Right renal pelvis (tissue), 4 donors: ENCODE results near the gene PRR36. TPM values are rescaled to one million over a fixed set of nuclear protein-coding genes. Genes with fewer than 3 reads are reported as not detected.
"Not testable (repeated sequence)": the region's sequence is repeated elsewhere in the genome, so short reads cannot be mapped to it uniquely, and the experiment has no call there.

Source experiments
- DNase-seq, 4 donors: peaks; one replicate each; pipeline ENCODE4 v3.0.0-alpha.2; 2013; ENCODE audit warnings: low read depth in 4 of 4, low spot score in 3 of 4, missing footprints in 1 of 4
- polyA plus RNA-seq, 4 donors: library from polyadenylated mRNA; unstranded; fragments of 120-200 nt; gene quantifications; one replicate each; pipeline ENCODE4 v1.2.1, GENCODE V29; 2013; ENCODE audit not compliant: insufficient read length in 4 of 4

PRR36 gene
- polyA plus RNA-seq, result 1 to 10 TPM; 5.6 to 9.4 (median 7.6) TPM

GRCh38 chr19:7874076-7874896 is at the start of gene PRR36:
TSS of gene PRR36 (minus strand) at chr19:7874390. CDS start at chr19:7873689, 701 bp downstream.
- DNase-seq, result no peak

GRCh38 chr19:7923295-7924191 is 49.4 kb upstream of the PRR36 start:
- DNase-seq, result no peak

DNA sequence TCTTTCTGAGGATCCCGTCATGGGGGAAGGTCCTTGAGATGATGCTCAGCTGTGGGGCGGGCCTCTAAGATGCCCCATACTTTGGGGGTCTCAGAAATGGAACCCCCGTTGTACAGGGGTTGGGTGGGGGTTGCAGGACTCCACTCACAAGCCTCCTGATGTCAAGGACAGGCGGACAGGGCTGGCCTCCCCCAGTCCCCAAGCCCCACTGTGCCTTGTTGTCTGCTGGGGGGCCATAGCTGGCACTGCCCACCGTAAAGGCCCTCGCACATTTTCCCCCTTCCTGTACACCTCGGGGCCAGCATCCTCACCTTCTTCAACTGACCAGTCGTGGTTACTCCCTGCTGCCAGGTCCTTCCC is 48.6 kb upstream of the PRR36 start:
- no peak for DNase-seq

DNA sequence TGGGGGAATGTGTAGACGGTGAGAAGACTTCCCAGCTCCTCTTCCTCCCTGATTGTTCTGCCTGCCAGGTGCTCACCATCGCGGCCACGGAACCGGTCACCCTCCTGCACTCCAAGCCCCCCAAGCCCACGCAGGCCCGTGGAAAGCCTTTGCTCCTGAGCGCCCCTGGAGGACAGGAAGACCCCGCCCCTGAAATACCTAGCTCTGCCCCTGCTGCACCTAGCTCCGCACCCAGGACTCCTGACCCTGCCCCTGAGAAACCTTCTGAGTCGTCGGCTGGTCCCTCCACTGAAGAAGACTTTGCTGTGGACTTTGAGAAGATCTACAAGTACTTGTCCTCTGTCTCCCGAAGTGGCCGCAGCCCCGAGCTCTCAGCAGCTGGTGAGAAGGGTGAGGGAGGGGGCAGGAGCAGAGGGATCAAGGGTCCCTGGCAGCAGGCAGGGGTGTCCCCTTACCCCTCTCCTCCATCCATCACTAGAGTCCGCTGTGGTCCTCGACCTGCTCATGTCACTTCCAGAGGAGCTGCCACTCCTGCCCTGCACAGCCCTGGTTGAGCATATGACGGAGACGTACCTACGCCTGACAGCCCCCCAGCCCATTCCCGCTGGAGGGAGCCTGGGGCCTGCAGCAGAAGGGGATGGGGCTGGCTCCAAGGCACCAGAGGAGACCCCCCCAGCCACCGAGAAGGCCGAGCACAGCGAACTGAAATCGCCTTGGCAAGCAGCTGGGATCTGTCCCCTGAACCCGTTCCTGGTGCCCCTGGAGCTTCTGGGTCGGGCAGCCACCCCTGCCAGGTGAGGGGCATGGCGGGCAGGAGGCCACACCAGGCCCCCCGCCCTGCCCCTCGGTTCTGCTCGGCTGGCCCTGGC is 48.0 kb upstream of the PRR36 start:
- no peak for DNase-seq

- DNase-seq, result no peak
Measured at GRCh38 chr19:7921302-7921966, 47.2 kb upstream of the PRR36 start.

- DNase-seq, result peak; percentile 88 to 94 (median 93)
Measured at GRCh38 chr19:7920519-7921301, 46.5 kb upstream of the PRR36 start.

DNA sequence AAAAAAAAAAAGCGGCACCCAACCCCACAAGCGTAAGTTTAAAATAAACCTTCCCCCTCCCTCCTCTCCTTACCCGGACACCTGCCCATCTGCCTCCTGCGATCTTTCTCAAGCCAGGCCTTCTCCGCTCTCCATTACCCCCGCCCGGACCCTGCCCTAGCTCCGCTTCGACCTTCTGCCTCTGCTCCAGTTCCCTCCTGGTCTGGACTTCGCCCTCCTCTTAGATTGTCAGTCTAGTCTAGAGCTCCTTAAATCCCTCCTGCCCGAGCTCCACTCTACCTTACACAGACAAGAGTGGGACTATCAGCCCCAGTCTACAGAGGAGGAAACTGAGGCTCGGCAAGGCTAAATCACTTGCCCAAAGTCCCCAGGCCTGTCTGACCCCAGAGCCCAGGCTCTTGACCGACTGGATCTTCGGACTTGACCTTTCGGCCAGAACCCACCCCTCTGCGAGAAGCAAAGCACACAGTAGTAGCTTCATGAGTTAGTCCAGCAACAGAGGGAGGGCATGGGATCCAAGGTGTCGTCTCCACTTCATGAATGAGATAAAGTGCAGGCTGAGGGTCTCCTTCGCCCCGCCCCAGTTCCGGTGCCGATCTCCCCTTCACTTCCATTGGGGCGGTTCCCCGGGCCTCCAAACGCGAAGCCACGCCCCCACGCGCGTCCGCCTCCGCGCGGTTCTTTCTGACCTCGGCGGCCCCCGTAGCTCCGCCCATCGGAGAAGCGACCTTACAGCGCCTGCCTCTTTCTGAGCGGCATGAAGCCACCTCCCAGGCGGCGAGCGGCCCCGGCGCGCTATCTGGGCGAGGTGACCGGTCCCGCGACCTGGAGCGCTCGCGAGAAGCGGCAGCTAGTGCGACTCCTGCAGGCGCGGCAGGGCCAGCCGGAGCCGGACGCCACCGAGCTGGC is 45.7 kb upstream of the PRR36 start, which contains the start of gene SNAPC2:
SNAPC2 (plus strand) TSS at position 729 of the 909 bp plus-strand sequence; CDS start at position 758, 29 bp downstream.
- DNase-seq, result peak; percentile 85 to 94 (median 86)

DNA sequence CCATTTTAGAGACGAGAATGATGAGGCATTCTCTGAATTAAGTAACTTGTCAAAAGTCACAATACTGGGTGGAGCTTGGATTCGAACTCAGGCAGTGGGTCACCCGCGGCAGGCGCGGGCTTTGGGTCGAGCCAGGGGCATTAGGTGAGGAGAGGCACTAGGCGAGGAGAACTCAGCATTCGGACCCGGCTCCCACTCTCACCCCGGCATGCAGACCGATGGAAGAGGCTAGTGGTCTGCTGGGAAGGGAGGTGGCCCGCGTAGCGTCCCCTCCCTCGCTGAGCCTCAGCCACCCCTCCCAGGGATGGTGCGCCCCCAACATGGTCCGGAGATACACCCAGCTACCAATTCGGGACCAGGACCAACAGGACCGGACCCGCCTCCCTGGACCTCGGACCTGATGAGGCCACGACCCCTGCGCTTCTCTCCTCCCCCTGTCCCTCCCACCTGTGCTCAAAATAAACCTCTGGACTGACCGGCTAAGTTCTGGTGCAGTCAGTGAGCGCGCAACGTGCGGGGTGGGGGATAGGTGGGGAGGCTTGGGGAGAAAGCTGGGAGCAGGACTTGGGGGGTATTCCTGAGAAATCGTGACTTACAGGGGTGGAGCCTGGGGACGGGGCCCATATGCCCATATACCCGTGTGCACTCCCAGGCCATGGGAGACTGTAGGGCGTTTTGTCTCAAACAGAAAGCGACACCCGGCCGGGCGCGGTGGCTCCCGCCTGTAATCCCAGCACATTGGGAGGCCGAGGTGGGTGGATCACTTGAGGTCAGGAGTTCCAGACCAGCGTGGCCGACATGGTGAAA is 44.6 kb upstream of the PRR36 start:
- DNase-seq, result no peak

DNA sequence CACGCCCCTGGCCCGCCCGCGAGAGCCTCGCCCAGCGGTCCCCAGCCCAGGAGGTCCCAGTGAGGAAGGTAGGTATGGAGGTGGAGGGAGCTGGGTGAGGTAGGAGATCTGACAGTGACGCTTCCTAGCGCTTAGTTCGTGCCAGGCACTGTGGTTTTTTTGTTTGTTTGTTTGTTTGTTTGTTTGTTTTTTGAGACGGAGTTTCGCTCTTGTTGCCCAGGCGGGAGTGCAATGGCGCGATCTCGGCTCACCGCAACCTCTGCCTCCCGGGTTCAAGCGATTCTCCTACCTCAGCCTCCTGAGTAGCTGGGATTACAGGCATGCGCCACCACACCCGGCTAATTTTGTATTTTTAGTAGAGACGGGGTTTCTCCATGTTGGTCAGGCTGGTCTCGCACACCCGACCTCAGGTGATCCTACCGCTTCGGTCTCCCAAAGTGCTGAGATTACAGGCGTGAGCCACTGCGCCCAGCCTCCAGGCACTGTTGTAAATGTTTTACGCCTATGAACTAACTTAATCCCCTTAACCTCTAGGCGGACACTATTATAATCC is 43.9 kb upstream of the PRR36 start:
- DNase-seq, result not testable (repeated sequence)

DNA sequence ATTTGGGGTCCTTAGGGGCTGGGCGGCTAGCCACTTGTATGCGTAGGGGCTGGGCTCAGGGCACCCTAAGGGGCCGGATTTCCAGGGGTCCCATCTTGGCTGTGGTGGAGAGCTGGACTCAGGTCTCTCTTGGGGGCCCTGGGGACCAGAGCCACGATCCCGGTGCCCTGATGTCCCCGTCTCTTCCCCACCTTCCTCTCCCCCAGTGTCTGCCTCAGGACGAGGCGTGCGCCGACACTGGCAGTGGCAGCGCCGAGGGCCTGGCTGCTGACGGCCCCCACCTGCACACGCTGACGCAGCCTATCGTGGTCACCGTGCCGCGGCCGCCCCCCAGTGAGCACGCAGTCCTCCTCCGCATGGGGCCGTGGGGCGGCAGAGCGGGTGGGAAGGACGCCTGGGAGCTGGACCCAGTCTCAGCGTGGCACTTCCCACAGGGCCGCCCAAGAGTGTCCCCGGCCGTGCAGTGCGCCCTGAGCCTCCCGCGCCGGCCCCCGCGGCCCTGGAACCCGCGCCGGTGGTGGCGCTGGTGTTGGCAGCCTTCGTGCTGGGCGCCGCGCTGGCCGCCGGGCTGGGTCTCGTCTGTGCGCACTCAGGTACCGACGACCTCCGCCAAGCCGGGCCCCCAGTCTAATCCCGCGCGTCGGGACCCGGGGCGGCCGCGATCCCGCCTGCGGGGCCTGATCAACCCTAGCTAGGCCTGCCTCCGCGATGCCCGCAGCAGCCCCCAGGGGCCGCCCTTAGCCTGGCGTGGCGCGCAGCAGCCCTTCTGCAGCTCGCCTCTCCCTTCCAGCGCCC is 43.3 kb upstream of the PRR36 start:
- no peak for DNase-seq

DNA sequence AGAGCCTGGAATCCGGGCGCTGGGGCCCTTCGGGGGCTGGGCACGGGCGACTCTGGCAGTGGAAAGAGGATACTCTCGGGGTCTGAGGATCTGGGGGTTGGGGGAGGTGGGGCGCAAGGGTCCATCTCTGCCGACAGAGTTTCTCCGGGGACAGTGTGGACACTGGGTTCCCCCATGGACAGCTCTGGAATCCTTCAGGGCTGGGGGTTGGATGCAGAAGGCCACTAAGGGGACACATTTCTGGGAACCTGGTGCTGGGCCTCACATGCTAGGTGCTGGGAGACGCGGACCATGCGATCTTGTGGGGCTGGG is 42.7 kb upstream of the PRR36 start:
- no peak for DNase-seq

- no peak for DNase-seq
Measured at GRCh38 chr19:7916103-7916954, 42.1 kb upstream of the PRR36 start.

GRCh38 chr19:7915250-7916102 is 41.3 kb upstream of the PRR36 start:
- DNase-seq, result no peak

DNA sequence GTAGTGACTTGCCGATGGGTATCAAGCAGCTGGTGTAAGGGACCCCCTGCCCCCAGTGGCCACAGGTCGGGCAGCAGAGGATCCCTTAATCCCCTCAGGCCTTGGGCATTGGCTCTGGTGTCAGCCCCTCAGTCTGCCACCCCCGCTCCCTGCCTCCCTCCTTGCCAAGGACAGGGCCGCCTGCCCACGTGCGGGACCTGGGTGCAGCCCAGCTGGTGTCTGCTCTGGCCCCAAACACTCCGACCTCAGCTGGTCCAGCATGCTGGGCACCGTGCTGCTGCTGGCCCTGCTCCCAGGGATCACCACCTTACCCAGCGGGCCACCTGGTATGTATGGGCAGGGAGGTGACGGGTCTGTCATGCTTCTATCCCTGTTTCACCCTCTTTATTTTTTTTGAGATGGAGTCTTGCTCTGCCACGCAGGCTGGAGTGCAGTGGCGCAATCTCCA is 40.4 kb upstream of the PRR36 start, which contains the start of gene TGFBR3L:
TGFBR3L (plus strand) TSS at position 233 of the 448 bp plus-strand sequence.
- DNase-seq, result no peak
